Measurements from ENCODE around the gene PLA2G2F.
"Not testable (repeated sequence)": the region's sequence is repeated elsewhere in the genome, so short reads cannot be mapped to it uniquely, and the experiment has no call there.

Gene PLA2G2F

GRCh38 chr1:20126041-20126805 lies 12.9 kb upstream of the PLA2G2F start:
- H3K4me3 Mint-ChIP-seq: no peak overlapping the region
- H3K4me1 Mint-ChIP-seq (ENCODE audit: low read depth): no peaks in the 10 kb centered on the region
- no peak overlapping the region for H3K27ac Mint-ChIP-seq
- H3K27me3 Mint-ChIP-seq: peaks cover 17% of the 10 kb centered on the region
- no peaks in the 10 kb centered on the region for H3K9me3 Mint-ChIP-seq
- no peaks in the 10 kb centered on the region for H3K36me3 Mint-ChIP-seq (ENCODE audit: low read depth)

GRCh38 chr1:20126806-20127440 lies 12.2 kb upstream of the PLA2G2F start:
- H3K9me3 Mint-ChIP-seq: no peaks in the 10 kb centered on the region
- H3K36me3 Mint-ChIP-seq (ENCODE audit: low read depth): no peaks in the 10 kb centered on the region
- no peak overlapping the region for H3K4me3 Mint-ChIP-seq
- peaks cover 17% of the 10 kb centered on the region for H3K27me3 Mint-ChIP-seq
- H3K27ac Mint-ChIP-seq: no peak overlapping the region
- no peaks in the 10 kb centered on the region for H3K4me1 Mint-ChIP-seq (ENCODE audit: low read depth)

GRCh38 chr1:20130518-20130917 lies 8.6 kb upstream of the PLA2G2F start:
- H3K4me1 Mint-ChIP-seq (ENCODE audit: low read depth); H3K9me3 Mint-ChIP-seq; H3K4me3 Mint-ChIP-seq; H3K36me3 Mint-ChIP-seq (ENCODE audit: low read depth); H3K27ac Mint-ChIP-seq: not testable (repeated sequence)
- peaks cover 21% of the 10 kb centered on the region for H3K27me3 Mint-ChIP-seq

GRCh38 chr1:20134995-20135394 lies 4.1 kb upstream of the PLA2G2F start:
- no peaks in the 10 kb centered on the region for H3K9me3 Mint-ChIP-seq
- H3K27ac Mint-ChIP-seq: no peak overlapping the region
- H3K4me3 Mint-ChIP-seq: no peak overlapping the region
- no peaks in the 10 kb centered on the region for H3K36me3 Mint-ChIP-seq (ENCODE audit: low read depth)
- H3K27me3 Mint-ChIP-seq: peaks cover 25% of the 10 kb centered on the region
- H3K4me1 Mint-ChIP-seq (ENCODE audit: low read depth): no peaks in the 10 kb centered on the region

GRCh38 chr1:20136249-20136648 lies 2.9 kb upstream of the PLA2G2F start:
- no peak overlapping the region for H3K4me3 Mint-ChIP-seq
- peaks cover 25% of the 10 kb centered on the region for H3K27me3 Mint-ChIP-seq
- H3K4me1 Mint-ChIP-seq (ENCODE audit: low read depth): no peaks in the 10 kb centered on the region
- no peak overlapping the region for H3K27ac Mint-ChIP-seq
- no peaks in the 10 kb centered on the region for H3K9me3 Mint-ChIP-seq
- no peaks in the 10 kb centered on the region for H3K36me3 Mint-ChIP-seq (ENCODE audit: low read depth)

GRCh38 chr1:20137055-20137454 lies 2.1 kb upstream of the PLA2G2F start:
- no peaks in the 10 kb centered on the region for H3K4me1 Mint-ChIP-seq (ENCODE audit: low read depth)
- H3K4me3 Mint-ChIP-seq: no peak overlapping the region
- no peak overlapping the region for H3K27ac Mint-ChIP-seq
- peaks cover 20% of the 10 kb centered on the region for H3K27me3 Mint-ChIP-seq
- no peaks in the 10 kb centered on the region for H3K9me3 Mint-ChIP-seq
- H3K36me3 Mint-ChIP-seq (ENCODE audit: low read depth): no peaks in the 10 kb centered on the region

GRCh38 chr1:20137604-20138003 lies 1.5 kb upstream of the PLA2G2F start:
- peaks cover 15% of the 10 kb centered on the region for H3K27me3 Mint-ChIP-seq
- no peaks in the 10 kb centered on the region for H3K36me3 Mint-ChIP-seq (ENCODE audit: low read depth)
- H3K27ac Mint-ChIP-seq: no peak overlapping the region
- H3K4me3 Mint-ChIP-seq: no peak overlapping the region
- no peaks in the 10 kb centered on the region for H3K4me1 Mint-ChIP-seq (ENCODE audit: low read depth)
- H3K9me3 Mint-ChIP-seq: no peaks in the 10 kb centered on the region

GRCh38 chr1:20138346-20138745 lies 777 bp upstream of the PLA2G2F start:
- H3K4me3 Mint-ChIP-seq: no peak overlapping the region

GRCh38 chr1:20139776-20140612 lies 871 bp downstream of the PLA2G2F start:
- Mint-ChIP-seq H3K27me3 (peaks cover 4% of the 10 kb centered on the region), H3K4me3 (no peak overlapping the region), H3K4me1 (ENCODE audit: low read depth) (no peaks in the 10 kb centered on the region), H3K36me3 (ENCODE audit: low read depth) (no peaks in the 10 kb centered on the region), H3K27ac (no peak overlapping the region), H3K9me3 (no peaks in the 10 kb centered on the region)

More at GRCh38 chr1:20138346-20138745, 777 bp upstream of the PLA2G2F start:
- no peak overlapping the region for H3K27ac Mint-ChIP-seq
- no peaks in the 10 kb centered on the region for H3K9me3 Mint-ChIP-seq
- peaks cover 11% of the 10 kb centered on the region for H3K27me3 Mint-ChIP-seq
- no peaks in the 10 kb centered on the region for H3K4me1 Mint-ChIP-seq (ENCODE audit: low read depth)
- H3K36me3 Mint-ChIP-seq (ENCODE audit: low read depth): no peaks in the 10 kb centered on the region

- Mint-ChIP-seq H3K4me1 (ENCODE audit: low read depth) (no peaks in the 10 kb centered on the region), H3K4me3 (no peak overlapping the region), H3K36me3 (ENCODE audit: low read depth) (no peaks in the 10 kb centered on the region), H3K9me3 (no peaks in the 10 kb centered on the region), H3K27ac (no peak overlapping the region), H3K27me3 (peaks cover 4% of the 10 kb centered on the region)
Observed at GRCh38 chr1:20141001-20141400, 1.9 kb downstream of the PLA2G2F start.

- Mint-ChIP-seq H3K4me3 (no peak overlapping the region), H3K9me3 (no peaks in the 10 kb centered on the region), H3K36me3 (ENCODE audit: low read depth) (no peaks in the 10 kb centered on the region), H3K27me3 (peaks cover 4% of the 10 kb centered on the region), H3K27ac (no peak overlapping the region), H3K4me1 (ENCODE audit: low read depth) (no peaks in the 10 kb centered on the region)
Observed at GRCh38 chr1:20141466-20141865, 2.3 kb downstream of the PLA2G2F start.

GRCh38 chr1:20142001-20142710 lies 3.0 kb downstream of the PLA2G2F start:
- H3K4me1 Mint-ChIP-seq (ENCODE audit: low read depth): no peaks in the 10 kb centered on the region
- H3K4me3 Mint-ChIP-seq: no peak overlapping the region
- H3K9me3 Mint-ChIP-seq: no peaks in the 10 kb centered on the region
- peaks cover 4% of the 10 kb centered on the region for H3K27me3 Mint-ChIP-seq
- H3K27ac Mint-ChIP-seq: no peak overlapping the region
- no peaks in the 10 kb centered on the region for H3K36me3 Mint-ChIP-seq (ENCODE audit: low read depth)

- Mint-ChIP-seq H3K4me3 (no peak overlapping the region), H3K4me1 (ENCODE audit: low read depth) (no peaks in the 10 kb centered on the region), H3K36me3 (ENCODE audit: low read depth) (no peaks in the 10 kb centered on the region), H3K9me3 (no peaks in the 10 kb centered on the region), H3K27ac (no peak overlapping the region), H3K27me3 (no peaks in the 10 kb centered on the region)
Observed at GRCh38 chr1:20143318-20143717, 4.2 kb downstream of the PLA2G2F start.

GRCh38 chr1:20143734-20144565 lies 4.8 kb downstream of the PLA2G2F start:
- no peak overlapping the region for H3K27ac Mint-ChIP-seq
- no peaks in the 10 kb centered on the region for H3K9me3 Mint-ChIP-seq
- no peak overlapping the region for H3K4me3 Mint-ChIP-seq
- H3K4me1 Mint-ChIP-seq (ENCODE audit: low read depth): no peaks in the 10 kb centered on the region
- no peaks in the 10 kb centered on the region for H3K36me3 Mint-ChIP-seq (ENCODE audit: low read depth)
- no peaks in the 10 kb centered on the region for H3K27me3 Mint-ChIP-seq
